VCaP (cell line): ENCODE measurements around the gene TMEM201.
"Not testable (repeated sequence)": the region's sequence is repeated elsewhere in the genome, so short reads cannot be mapped to it uniquely, and the experiment has no call there.

ENCODE experiments used
- H3K27ac ChIP-seq: fragments of 450-650 bp; 2 replicates; pipeline ENCODE4 v1.5.1; 2017
- CTCF ChIP-seq: fragments of 450-650 bp; conservative IDR thresholded peaks from 2 replicates; pipeline ENCODE4 v1.5.1; 2017; ENCODE audit warnings: mild to moderate bottlenecking, moderate library complexity

The TMEM201 gene

GRCh38 chr1:9618909-9619679 is 30.4 kb downstream of the TMEM201 start:
- no peak overlapping the region for H3K27ac ChIP-seq
- no peak for TF ChIP-seq CTCF

DNA sequence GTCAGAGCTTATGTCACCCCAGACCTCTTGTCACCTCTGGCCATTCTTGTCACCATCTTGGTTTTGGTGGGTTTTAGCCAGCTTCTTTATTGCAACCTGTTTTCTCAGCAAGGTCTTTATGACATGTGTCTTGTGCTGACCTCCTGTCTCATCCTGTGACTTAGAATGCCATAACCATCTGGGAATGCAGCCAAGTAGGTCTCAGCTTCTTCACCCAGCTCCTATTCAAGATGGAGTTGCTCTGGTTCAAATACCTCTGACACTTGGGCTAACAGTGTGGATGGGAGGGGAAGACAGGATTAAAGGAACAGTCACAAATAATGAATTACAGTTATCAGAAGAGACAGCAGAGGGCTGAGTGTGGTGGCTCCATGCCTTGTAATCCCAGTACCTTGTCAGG is 32.3 kb downstream of the TMEM201 start:
- no peak overlapping the region for H3K27ac ChIP-seq
- no peak for TF ChIP-seq CTCF

- TF ChIP-seq CTCF = no peak
- no peak overlapping the region for H3K27ac ChIP-seq
These were observed 35.4 kb downstream of the TMEM201 start for GRCh38 chr1:9624081-9624480.

- H3K27ac ChIP-seq = not testable (repeated sequence)
These were observed 36.3 kb downstream of the TMEM201 start for GRCh38 chr1:9625030-9625429.

- H3K27ac ChIP-seq = no peak overlapping the region
- no peak for TF ChIP-seq CTCF
These were observed 37.5 kb downstream of the TMEM201 start for GRCh38 chr1:9626201-9626608.

GRCh38 chr1:9628541-9629444 is 40.1 kb downstream of the TMEM201 start:
- no peak for TF ChIP-seq CTCF
- no peak overlapping the region for H3K27ac ChIP-seq

DNA sequence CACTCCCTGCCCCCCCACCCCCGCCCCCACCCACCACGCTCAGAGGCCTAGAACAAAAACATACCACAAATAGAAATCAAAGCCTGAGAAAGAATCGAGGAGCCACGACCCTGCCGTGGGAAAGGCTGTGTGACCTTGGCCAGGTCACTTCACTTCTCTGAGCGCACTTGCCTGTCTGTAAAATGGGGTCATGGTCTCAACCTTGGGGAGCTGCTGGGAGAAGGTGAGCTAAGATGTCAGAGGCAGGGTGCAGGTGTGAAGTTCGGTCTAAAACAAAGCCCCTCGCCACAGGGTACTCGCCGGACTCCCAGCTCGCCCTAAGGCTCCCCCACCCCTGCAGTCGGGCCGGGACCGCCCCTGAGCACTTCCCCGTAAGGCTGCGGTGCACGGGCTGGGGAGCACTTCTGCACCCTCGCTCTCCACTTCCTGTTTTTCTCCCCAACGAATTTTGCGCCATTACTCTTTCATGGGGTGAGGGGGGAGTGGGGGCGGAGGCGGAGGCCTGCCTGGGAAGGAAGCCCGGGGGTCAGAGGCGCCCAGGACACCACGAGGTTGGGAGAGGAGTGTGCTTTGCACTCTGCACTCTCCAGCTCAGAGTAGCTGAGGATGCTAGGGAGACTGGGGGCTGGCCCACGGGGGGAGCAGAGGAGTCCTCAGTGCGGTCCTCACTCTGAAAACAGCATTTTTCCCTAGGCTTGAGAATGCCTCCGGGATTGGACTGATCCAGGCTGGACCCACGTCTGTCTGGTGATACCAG is 40.9 kb downstream of the TMEM201 start:
- no peak overlapping the region for H3K27ac ChIP-seq
- TF ChIP-seq CTCF = no peak
